ENCODE results near the gene KCNMA1. TPM values are rescaled to one million over a fixed set of nuclear protein-coding genes. Genes with fewer than 3 reads are reported as not detected.

Gene KCNMA1
- total RNA-seq, 4 donors from 2014 or later: 10.1 to 32.6 (median 20.1) TPM

GRCh38 chr10:77233466-77233865, 404.1 kb downstream of the KCNMA1 start:
- ATAC-seq (ENCODE audit: low FRiP score): no peak
- no peak for DNase-seq (ENCODE audit: low spot score)
- no peak for TF ChIP-seq CTCF (IDR thresholded peaks at IDR 0.05)

DNA sequence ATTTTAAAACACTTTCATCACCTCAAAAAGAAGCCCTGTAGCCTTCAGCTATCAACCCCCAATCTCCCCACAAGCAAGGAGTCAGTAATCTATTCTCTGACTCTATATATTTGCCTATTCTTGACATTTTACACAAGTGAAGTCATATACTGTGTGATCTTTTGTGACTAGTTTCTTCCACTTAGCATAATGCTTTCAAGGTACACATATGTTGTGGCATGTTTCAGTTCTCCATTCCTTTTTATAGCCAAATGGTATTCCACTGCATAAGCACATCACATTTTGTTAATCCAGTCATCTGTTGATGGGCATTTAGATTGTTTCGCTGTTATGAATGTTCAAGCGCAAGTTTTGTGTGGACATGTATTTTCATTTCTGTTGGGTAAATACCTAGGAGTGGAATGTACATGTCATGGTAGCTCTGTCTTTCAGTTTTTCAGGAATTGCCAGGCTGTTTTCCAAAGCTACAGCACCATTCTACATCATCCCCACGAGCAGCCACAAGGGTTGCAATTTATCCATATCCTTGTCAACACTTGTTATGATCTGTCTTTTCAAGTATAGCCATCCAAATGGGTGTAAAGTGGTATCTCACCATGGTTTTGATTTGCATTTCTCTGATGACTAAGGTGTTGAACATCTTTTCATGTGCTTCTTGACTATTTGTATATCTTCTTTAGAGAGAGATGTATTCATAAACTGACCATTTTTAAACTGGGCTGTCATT, 405.6 kb downstream of the KCNMA1 start:
- ATAC-seq (ENCODE audit: low FRiP score) (no peak), DNase-seq (ENCODE audit: low spot score) (no peak)
- no peak for TF ChIP-seq CTCF (IDR thresholded peaks at IDR 0.05)

- TF ChIP-seq CTCF (IDR thresholded peaks at IDR 0.05): no peak
- DNase-seq (ENCODE audit: low spot score) (no peak), ATAC-seq (ENCODE audit: low FRiP score) (no peak)
These were observed 406.2 kb downstream of the KCNMA1 start for GRCh38 chr10:77231375-77231774.

- TF ChIP-seq CTCF (IDR thresholded peaks at IDR 0.05): no peak
- ATAC-seq (ENCODE audit: low FRiP score): peak; percentile 41
These were observed 407.4 kb downstream of the KCNMA1 start for GRCh38 chr10:77230194-77230593.

DNA sequence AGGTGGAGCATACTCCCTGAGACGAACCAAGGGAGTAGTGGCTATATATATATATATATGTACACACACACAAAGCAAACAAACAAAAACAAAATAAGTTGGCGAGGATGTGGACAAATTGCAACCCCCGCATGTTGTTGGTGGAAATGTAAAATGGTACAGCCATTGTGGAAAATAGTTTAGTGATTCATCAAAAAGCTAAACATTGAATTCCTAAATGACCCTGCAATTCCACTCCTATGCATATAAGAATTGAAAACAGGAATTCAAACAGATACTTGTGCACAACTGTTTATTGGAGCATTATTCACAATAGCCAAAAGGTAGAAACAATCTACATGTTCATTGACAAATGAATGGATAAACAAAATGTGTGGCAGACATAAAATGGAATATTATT, 407.9 kb downstream of the KCNMA1 start:
- no peak for TF ChIP-seq CTCF (IDR thresholded peaks at IDR 0.05)
- DNase-seq (ENCODE audit: low spot score) (no peak), ATAC-seq (ENCODE audit: low FRiP score) (no peak)

More at GRCh38 chr10:77230194-77230593, 407.4 kb downstream of the KCNMA1 start:
- no peak for DNase-seq (ENCODE audit: low spot score)

- ATAC-seq (ENCODE audit: low FRiP score) (no peak), DNase-seq (ENCODE audit: low spot score) (no peak)
- TF ChIP-seq CTCF (IDR thresholded peaks at IDR 0.05): no peak
These were observed 409.0 kb downstream of the KCNMA1 start for GRCh38 chr10:77228559-77228958.

DNA sequence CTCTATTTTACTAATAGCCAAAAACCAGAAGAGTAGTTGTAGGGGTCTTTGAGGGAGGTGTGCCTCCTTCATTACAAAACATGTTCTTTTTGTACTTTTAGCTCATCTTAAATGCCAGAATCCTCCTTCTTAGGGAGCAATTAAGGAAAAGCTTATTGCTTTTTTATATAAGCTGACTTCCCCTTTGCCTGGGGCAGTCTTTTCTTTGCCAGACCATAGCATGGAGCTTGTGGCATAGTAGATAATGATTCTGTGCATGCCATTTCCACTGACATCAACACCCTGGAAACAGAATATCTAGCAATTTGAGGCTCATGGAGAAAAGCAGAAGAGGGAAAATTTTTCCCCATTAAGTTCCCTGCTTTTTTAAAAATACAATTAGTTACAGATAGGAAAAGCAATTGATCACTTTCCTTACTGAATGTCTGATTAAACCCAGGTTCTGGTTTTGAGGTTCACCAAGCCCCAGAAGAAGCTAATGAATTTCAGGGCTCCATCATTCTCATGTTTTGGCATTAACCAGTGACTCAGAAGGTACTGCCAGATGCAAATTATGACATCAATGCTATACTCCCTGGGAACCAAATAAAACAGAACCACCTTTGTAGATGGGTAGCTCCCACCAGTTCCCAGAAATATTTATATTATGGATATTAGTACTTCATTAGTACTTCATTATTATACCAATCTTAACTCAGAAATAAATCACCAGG, 410.6 kb downstream of the KCNMA1 start:
- TF ChIP-seq CTCF (IDR thresholded peaks at IDR 0.05): no peak
- ATAC-seq (ENCODE audit: low FRiP score): no peak
- DNase-seq (ENCODE audit: low spot score): no peak
